Spleen (tissue), 7 donors: ENCODE measurements around the gene RIOK3.

Experiments used
- CTCF ChIP-seq, 11 experiments: fragments of 200-600 bp in 7 of 11; fragments of 450-650 bp in 4 of 11; sonication (generic) in 4 of 11; IDR thresholded peaks in 8 of 11; conservative IDR thresholded peaks in 3 of 11; 1 replicate in 7 of 11; 2 replicates in 4 of 11; pipeline versions ENCODE4 v1.4.0 to v1.8.0; 2016 to 2021; ENCODE audit warnings: antibody characterized with exemption in 11 of 11, inconsistent platforms in 4 of 11, mild to moderate bottlenecking in 1 of 11
- POLR2A ChIP-seq, 3 donors: fragments of 450-650 bp; IDR thresholded peaks; one replicate each; pipeline ENCODE4 v1.5.1; 2017; ENCODE audit warnings: antibody characterized with exemption in 3 of 3, mild to moderate bottlenecking in 1 of 3
- POLR2AphosphoS5 ChIP-seq, 3 donors: sonication (generic); formaldehyde crosslinking; IDR thresholded peaks; one replicate each; pipeline ENCODE4 v1.5.1; 2017; ENCODE audit warnings: antibody characterized with exemption in 3 of 3
- donor health status: DM: no; HTN: no; CAD: no; lungs with moderate emphysema.
- donor health status: DM: no; HTN: no; CAD: no.
- donor health status: DM: no; HTN: no; CAD: no.

- no peak for TF ChIP-seq CTCF (IDR thresholded peaks at IDR 0.05 in 8 of 11, conservative IDR thresholded peaks at IDR 0.05 in 3 of 11)
- TF ChIP-seq POLR2A (IDR thresholded peaks at IDR 0.05): no peak
- TF ChIP-seq POLR2AphosphoS5 (IDR thresholded peaks at IDR 0.05): no peak
These were observed 45.0 kb downstream of the RIOK3 start for GRCh38 chr18:23498117-23498516.
